GM11168 (cell line): Measurements from ENCODE around the gene DBH.

ENCODE experiments used
- in situ Hi-C: fragments of 300-500 bp; cut with MboI; formaldehyde crosslinking; loops from one replicate; pipeline ENCODE4 v1.12.0; 2022; ENCODE audit warnings: low sequenced_read_pairs; ENCODE audit not compliant: unreplicated experiment

DBH gene

GRCh38 chr9:133691626-133692363 lies 55.6 kb downstream of the DBH start:
- in situ Hi-C loops = no loop called here

- in situ Hi-C loops = no loop called here
These were observed 56.3 kb downstream of the DBH start for GRCh38 chr9:133692364-133692985.

GRCh38 chr9:133693116-133693515 lies 57.0 kb downstream of the DBH start:
- in situ Hi-C loops = no loop called here

- in situ Hi-C loops = no loop called here
These were observed 57.8 kb downstream of the DBH start for GRCh38 chr9:133693703-133694529.

GRCh38 chr9:133694686-133695085 lies 58.5 kb downstream of the DBH start:
- in situ Hi-C loops = no loop called here

GRCh38 chr9:133696071-133696472 lies 59.9 kb downstream of the DBH start:
- in situ Hi-C loops = no loop called here

- in situ Hi-C loops = no loop called here
These were observed 63.4 kb downstream of the DBH start for GRCh38 chr9:133699546-133699945.

GRCh38 chr9:133700819-133701320 lies 64.7 kb downstream of the DBH start:
- in situ Hi-C loops = no loop called here

GRCh38 chr9:133701321-133701980 lies 65.3 kb downstream of the DBH start:
- in situ Hi-C loops = no loop called here

GRCh38 chr9:133701981-133702797 lies 66.0 kb downstream of the DBH start:
- in situ Hi-C loops = no loop called here

- in situ Hi-C loops = no loop called here
These were observed 66.8 kb downstream of the DBH start for GRCh38 chr9:133702798-133703590.

- in situ Hi-C loops = no loop called here
These were observed 67.6 kb downstream of the DBH start for GRCh38 chr9:133703591-133704399.

- in situ Hi-C loops = no loop called here
These were observed 68.6 kb downstream of the DBH start for GRCh38 chr9:133704711-133705181.

GRCh38 chr9:133705576-133705975 lies 69.4 kb downstream of the DBH start:
- in situ Hi-C loops = no loop called here

GRCh38 chr9:133706307-133707050 lies 70.3 kb downstream of the DBH start:
- in situ Hi-C loops = no loop called here

- in situ Hi-C loops = no loop called here
These were observed 71.1 kb downstream of the DBH start for GRCh38 chr9:133707065-133707762.
